Lung microvascular endothelial cell (primary cell): Measurements from ENCODE around the gene HOXA10. TPM values are rescaled to one million over a fixed set of nuclear protein-coding genes. Genes with fewer than 3 reads are reported as not detected.

Source experiments
- DNase-seq, 2 donors: peaks; one replicate each; pipeline versions ENCODE4 v3.0.0 to v3.0.0-alpha.2; 2010; ENCODE audit warnings: low read depth in 2 of 2
- total RNA-seq: library from RNA; depleted of rRNA; stranded (reverse); fragments of >200 nt; gene quantifications from 2 replicates; pipeline ENCODE4 v1.2.1, GENCODE V29; 2014

HOXA10 gene
- total RNA-seq, 1 donor from 2014 or later, result under 0.01 TPM

GRCh38 chr7:27168265-27168947, 5.7 kb downstream of the HOXA10 start:
- DNase-seq, result no peak

- DNase-seq, result no peak
Measured at GRCh38 chr7:27167916-27168264, 6.2 kb downstream of the HOXA10 start.

GRCh38 chr7:27166531-27167505, 7.3 kb downstream of the HOXA10 start:
- no peak for DNase-seq

GRCh38 chr7:27165996-27166530, 8.1 kb downstream of the HOXA10 start:
- no peak for DNase-seq

- peak; percentile 89 to 97 for DNase-seq
Measured at GRCh38 chr7:27165089-27165995, 8.8 kb downstream of the HOXA10 start, which contains the start of gene HOXA9. TSS of gene HOXA9 (minus strand) at chr7:27165537. CDS start at chr7:27165457, 80 bp downstream.

GRCh38 chr7:27164367-27165088, 9.6 kb downstream of the HOXA10 start:
- no peak for DNase-seq

GRCh38 chr7:27164045-27164366, 10.1 kb downstream of the HOXA10 start:
- DNase-seq, result no peak

GRCh38 chr7:27163288-27164044, 10.7 kb downstream of the HOXA10 start:
- no peak for DNase-seq

GRCh38 chr7:27162561-27163287, 11.4 kb downstream of the HOXA10 start:
- DNase-seq, result no peak

GRCh38 chr7:27161721-27162560, 12.2 kb downstream of the HOXA10 start:
- no peak for DNase-seq

GRCh38 chr7:27161214-27161720, 12.9 kb downstream of the HOXA10 start:
- DNase-seq, result no peak

GRCh38 chr7:27160546-27161213, 13.4 kb downstream of the HOXA10 start:
- DNase-seq, result peak; percentile 90

GRCh38 chr7:27160145-27160545, 14.0 kb downstream of the HOXA10 start:
- DNase-seq, result no peak

GRCh38 chr7:27159266-27160144, 14.6 kb downstream of the HOXA10 start:
- DNase-seq, result no peak

- DNase-seq, result peak in 1 of 2 donors; percentile 58
Measured at GRCh38 chr7:27158436-27159265, 15.5 kb downstream of the HOXA10 start.
